Effector CD8-positive, alpha-beta T cell (primary cell): ENCODE measurements around the gene TCIRG1.

ENCODE experiments used
- DNase-seq: peaks from one replicate; lab custom pipeline; 2025; lab: John Stamatoyannopoulos, UW

TCIRG1 gene

GRCh38 chr11:68051191-68052136 is 12.6 kb downstream of the TCIRG1 start:
- DNase-seq, result no peak

GRCh38 chr11:68052137-68052873 is 13.5 kb downstream of the TCIRG1 start:
- no peak for DNase-seq

- no peak for DNase-seq
Measured at GRCh38 chr11:68053117-68053516, 14.3 kb downstream of the TCIRG1 start.

DNA sequence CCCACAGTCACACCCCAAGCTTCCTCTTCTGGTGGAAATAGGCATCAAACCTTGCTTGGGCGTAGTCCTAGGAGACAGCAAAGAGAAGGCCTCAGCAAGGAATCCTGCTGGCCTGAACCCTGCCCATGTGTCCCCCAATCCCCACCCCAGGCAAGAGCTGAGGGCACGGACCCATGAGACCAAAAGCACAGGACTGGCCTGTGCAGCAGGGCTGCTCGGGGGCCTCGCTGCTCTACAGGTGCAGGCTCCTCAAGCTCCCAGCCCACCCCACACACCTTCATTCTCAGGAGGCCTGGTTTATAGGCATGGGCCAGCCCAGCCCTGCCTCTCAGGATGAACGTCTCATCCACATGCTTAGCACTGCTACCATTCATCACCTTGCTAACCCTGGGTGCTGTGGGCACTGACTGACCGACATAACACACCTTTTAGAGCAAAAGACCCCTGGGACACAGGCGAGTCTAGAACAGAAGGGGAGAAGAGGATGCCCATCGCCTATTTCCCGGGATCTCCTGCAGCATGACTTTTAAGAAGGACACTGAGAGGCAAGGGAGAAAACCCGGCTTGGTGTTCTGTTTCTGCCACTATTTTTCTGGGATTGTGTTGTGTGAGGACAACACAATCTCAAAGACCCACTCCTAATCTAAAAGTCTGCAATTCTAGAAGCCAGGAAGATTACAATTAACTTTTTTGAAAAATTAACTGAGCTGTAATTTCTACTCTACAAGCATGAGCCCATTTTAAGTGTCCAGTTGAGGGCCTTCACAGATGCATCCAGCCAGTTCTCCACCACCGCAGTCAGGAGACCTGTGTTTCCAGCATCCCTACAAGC is 15.4 kb downstream of the TCIRG1 start:
- no peak for DNase-seq

DNA sequence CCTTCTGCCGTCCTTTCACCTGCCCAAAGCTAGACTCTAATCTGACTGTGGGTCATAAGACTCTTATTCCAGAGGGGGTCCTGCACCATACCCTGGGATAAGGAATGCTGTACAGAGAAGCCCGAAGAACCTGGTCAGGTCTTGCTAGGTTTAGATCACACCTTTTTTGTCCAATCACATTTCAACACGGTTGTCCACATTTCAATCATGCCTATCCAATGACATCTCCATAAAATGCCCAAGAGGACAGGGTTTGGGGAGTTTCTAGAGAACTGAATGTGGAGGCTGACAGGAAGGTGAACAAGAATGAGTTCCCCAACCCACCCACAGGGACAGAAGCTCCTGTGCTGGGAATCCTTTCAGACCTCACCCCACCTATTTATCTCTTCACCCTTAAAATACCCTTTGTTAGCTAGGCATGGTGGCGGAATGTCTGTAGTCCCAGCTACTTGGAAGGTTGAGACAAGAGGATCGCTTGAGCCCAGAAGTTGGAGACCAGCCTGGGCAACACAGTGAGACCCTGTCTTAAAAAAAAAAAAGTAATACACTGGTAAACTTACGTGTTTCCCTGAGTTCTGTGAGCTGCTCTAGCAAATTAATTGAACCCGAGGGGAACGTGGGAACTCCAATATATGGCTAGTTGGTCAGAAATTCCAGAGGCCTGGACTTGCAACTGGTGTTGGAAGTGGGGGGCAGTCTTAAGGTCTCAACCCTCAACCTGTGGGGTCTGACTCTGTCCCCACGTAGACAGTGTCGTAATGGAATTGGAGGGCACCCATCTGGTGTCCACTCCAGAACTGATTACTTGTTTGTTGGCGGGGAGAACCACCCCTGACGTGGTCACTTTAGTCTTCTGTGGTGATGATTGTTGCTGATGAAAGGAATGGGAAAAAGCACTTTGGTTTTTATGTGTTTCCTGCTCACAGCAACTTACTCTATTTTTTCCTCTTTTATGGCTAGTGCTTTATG is 17.8 kb downstream of the TCIRG1 start:
- no peak for DNase-seq

DNA sequence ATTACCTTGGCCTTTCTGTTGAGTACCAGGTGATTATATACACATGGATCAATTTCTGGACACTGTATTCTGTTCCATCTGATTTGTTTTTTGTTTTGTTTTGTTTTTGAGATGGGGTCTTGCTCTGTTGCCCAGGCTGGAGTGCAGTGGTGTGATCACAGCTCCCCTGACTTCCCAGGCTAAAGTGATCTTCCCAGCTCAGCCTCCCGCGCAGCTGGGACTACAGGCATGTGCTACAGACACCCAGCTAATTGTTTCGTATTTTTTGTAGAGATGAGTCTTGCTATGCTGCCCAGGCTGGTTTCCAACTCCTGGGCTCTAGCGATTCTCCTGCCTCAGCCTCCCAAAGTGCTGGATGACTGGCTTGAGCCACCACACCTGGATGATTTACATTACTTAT is 19.0 kb downstream of the TCIRG1 start:
- DNase-seq, result no peak

GRCh38 chr11:68061508-68061907 is 22.7 kb downstream of the TCIRG1 start:
- no peak for DNase-seq

DNA sequence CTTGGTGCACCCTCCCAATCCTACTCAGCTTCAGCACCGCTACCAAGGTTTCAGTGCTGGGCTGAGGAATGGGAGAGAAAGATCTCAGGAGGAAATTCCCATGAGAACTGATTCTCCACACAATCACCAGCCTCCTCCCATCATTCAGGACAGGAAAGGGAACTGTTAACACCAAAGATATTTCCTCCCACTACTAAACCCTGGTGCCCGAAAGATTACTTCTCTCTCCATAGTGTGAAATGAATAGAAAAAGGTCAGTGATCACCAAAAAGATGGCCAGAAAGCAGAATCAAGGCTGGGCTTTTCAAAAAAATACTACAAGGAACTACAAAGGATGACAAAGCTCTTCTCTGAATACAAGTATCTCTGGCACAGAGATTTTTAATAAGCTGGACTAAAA is 26.1 kb downstream of the TCIRG1 start:
- DNase-seq, result no peak

DNA sequence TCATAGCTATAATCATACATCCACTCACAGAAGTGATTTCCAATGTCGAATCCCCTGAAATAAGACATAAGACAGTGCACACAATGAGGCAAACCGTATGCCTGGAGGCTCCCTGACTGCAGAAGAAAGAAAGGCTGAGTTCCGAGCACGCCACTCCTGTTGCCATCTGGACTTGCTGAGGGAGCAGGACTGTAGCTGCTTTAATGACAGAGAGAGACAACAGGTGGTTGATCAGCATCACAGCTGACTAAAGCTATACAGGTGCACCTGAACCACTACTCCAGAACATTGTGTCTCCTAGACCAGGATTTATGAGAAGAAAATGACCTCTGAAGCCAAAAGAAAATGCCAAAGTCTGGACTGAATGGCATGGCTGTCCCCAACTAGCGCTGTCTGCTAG is 27.0 kb downstream of the TCIRG1 start:
- no peak for DNase-seq

DNA sequence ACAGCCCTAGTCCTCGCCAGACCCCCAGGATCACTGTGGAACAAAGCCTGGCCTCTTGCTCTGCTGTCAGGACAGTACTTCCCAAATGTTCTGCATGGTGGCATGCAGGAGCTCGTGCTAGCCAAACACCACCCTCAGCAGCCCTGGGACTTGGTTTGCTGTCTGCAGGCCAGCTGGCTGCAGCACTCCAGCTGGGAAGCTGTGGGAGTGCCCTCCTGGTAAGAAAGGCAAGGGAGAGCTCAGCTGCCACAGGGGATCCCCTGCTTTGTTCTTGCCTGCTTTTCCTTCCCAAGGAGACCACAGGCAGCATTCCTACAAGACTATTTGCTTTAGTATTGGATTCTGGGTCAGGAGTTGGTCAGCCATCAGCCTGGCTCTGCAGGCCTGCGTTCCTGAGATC is 27.9 kb downstream of the TCIRG1 start:
- no peak for DNase-seq

DNA sequence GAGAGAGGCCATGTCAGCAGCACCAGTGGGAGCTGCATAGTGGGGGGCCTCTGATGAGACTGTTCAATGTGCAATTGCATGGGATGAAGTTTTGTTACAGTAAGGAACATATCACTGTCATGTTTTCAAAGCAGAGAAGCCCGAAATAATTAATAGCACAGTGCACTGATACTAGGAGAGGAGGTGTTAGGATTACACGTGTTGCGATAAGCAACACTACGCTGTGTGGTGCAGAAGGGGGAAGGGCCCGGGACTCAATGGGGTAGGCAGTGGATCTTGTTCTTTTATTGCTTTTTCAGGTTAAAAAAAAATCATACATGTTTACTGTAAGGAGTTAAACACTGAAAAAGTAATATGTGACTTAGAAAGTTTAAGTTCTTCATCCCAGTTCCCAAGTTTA is 29.2 kb downstream of the TCIRG1 start:
- DNase-seq, result no peak

- DNase-seq, result no peak
Measured at GRCh38 chr11:68071281-68072048, 32.6 kb downstream of the TCIRG1 start.

DNA sequence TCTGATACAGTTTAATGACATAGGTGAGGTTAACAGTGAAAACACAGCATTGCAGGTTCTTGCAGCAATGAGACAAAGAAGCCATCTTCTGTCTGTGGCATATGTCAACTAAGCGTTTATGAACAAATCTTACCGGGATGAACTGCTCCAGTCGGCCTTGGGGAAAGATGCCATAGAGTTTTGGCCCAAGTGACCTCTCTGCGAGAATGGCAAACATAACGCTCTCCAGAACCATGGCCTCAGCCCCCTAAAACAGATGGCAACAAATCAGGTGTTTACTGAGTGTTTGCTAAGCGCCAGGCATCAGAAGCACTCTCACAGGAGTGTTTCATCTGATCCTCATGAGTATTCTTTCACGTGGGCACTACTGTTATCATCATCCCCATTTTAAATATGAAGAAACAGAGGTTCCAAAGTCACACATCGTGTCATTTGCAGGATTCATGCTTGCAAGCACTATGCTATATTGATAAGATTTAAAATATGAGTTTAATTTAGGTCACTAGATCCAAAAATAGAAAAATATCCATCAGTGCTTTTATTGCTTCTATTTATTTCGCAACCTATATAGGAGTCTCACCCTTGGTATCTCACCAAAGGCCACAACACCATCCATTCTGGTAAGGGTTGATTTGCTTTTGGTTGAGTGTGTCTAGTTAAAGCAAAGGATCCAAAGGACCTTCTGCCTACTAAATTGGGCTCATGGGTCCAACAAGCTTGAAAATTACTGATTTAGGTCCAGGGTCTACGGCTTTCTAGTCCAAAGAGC is 35.9 kb downstream of the TCIRG1 start:
- DNase-seq, result no peak

DNA sequence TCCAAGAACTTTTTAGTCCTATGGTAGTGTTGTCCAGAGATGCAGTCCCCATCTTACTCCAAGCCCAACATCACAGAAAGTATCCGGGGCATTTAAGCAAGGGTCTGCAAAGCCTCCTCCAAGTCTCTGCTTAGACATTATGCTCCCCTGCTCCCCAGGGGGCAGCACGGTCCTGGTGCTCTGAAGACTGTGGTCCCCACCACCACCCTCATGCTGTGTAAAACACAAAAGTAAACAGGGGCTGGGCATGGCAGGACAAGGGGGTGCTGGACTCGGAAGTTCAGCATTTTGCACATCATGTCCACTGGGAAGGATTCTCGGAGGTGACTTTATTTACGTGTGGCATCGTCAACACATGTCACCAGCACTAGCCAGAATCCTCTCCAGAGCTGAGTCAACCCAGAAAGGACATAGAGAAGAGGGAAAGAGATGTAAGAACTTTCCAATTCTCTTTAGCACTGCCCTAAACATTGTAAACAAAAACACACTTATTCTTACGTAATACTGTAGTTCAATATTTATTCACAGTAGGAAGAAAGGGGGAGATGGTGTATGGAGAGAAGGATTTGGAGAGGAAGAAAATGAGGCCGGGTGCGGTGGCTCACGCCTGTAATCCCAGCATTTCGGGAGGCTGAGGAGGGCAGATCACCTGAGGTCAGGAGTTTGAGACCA is 37.7 kb downstream of the TCIRG1 start:
- DNase-seq, result no peak

DNA sequence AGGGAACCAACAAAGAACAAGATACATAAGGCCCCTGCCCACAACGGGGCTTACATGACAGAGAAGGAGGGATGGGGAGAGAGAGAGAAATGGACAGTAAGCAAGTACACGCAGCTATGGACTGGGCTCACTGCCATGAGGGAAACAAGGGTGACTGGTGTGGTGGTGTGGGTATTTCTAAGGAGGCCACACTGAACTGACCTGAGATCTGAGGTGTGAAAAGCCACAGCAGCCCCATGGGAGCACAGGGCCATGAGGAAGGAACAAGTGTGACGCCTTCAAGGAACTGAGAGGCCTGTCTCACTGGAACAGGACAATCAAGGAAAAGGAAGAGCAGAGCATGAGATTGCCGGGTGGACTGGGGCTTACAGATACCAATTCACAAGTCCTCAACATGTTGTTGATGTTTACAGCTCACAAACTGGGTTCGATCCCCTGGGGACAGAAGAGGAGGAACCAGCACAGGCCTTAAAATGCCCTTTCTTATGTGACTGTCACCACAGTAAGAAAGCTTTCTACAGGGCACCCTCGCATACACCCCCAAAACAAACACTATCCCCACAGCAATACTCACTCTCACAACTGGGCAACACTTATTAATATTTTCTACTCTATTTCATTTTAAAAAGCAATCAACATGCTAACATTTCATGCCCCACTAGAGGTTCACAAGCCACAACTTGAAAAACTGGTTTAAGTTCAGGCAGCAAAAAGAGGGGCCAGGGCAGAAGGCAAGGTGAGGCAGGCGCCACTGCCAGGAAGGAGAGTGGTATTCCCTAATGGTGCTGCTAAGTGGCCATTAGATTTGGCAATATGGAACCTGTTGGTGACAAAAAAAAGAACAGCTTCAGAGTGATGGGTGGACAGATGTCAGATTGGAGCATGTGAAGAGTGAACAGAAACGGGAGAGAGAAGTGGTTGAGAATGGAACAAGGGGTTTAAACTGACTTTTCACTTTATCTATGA is 39.1 kb downstream of the TCIRG1 start:
- DNase-seq, result no peak

DNA sequence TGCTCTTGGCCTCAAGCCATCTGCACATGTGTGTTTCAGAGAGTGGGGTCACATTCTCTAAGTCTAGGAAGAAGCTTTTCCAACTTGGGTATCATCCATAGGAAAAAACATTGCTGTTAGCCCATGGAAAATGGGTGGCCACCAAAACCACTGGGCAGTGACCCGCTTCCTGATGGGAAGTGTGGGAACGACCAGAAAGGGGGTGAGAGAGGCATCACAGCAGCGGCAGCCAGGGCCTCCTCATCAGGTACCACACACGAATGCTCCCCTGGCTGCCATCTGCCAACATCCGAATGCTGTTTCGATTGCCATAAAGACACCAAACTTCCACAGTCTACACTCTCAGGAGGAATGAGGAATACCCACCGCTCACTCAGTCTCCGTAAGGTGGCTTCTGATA is 42.0 kb downstream of the TCIRG1 start:
- DNase-seq, result no peak

DNA sequence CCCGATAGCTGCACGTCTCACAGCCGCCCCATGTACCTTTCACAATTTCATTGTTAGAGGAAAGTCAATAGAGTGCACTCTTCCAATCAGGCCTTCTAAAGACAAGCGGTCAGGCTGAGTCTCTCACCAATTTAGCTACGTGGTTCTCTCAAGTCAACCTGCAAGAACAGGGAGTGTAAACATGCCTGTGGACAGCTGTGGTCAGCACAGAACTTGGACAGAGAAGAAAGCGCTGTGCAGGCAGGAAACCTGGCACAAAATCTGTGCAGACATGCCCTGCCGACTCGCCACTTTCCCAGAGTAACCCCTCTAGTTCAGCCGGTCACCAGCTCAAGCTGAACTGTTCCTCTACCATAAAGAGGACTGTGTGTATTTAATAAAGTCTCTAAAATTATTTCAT is 42.9 kb downstream of the TCIRG1 start:
- no peak for DNase-seq

- DNase-seq, result no peak
Measured at GRCh38 chr11:68082481-68082880, 43.7 kb downstream of the TCIRG1 start.
